MCF 10A (cell line): Measurements from ENCODE around the gene PARD3. TPM values are rescaled to one million over a fixed set of nuclear protein-coding genes. Genes with fewer than 3 reads are reported as not detected.
A peak's percentile ranks its signal among the peaks of the same experiment; 100 is the strongest.

Experiments
- BruUV-seq: library from RNA; stranded (reverse); fragments of 400-500 nt; replicated peaks from 2 replicates; lab custom pipeline; 2021; lab: Mats Ljungman, UMichigan
- CTCF ChIA-PET: fragments of 300-600 bp; sonication (Branson Sonifier 250); formaldehyde crosslinking; extraction: SDS; loops from one replicate; lab custom pipeline; 2021; ENCODE audit warnings: antibody characterized with exemption, inconsistent platforms; lab: Yijun Ruan, JAX
- POLR2A ChIA-PET: fragments of 300-600, 350-650 bp; sonication (Branson Sonifier 250); formaldehyde crosslinking; extraction: SDS; loops from one replicate; lab custom pipeline; 2020; ENCODE audit warnings: antibody characterized with exemption, inconsistent platforms; lab: Yijun Ruan, JAX
- DNase-seq: peaks from one replicate; pipeline ENCODE4 v3.0.0-alpha.2; 2018; ENCODE audit not compliant: unreplicated experiment
- H3K27ac Mint-ChIP-seq: one replicate; pipeline ENCODE4 v1.8.0; 2022; ENCODE audit warnings: mild to moderate bottlenecking, low read depth, mixed read lengths; ENCODE audit not compliant: unreplicated experiment
- H3K27me3 Mint-ChIP-seq: one replicate; pipeline ENCODE4 v1.8.0; 2022; ENCODE audit warnings: mixed read lengths; ENCODE audit not compliant: insufficient read depth, unreplicated experiment
- H3K36me3 Mint-ChIP-seq: one replicate; pipeline ENCODE4 v1.8.0; 2022; ENCODE audit warnings: mild to moderate bottlenecking, moderate library complexity, mixed read lengths; ENCODE audit not compliant: insufficient read depth, unreplicated experiment
- H3K4me1 Mint-ChIP-seq: one replicate; pipeline ENCODE4 v1.8.0; 2022; ENCODE audit warnings: mixed read lengths; ENCODE audit not compliant: insufficient read depth, unreplicated experiment
- H3K4me3 Mint-ChIP-seq: one replicate; pipeline ENCODE4 v1.8.0; 2022; ENCODE audit warnings: mild to moderate bottlenecking, moderate library complexity, mixed read lengths; ENCODE audit not compliant: unreplicated experiment
- H3K9me3 Mint-ChIP-seq: one replicate; pipeline ENCODE4 v1.8.0; 2022; ENCODE audit warnings: mixed read lengths; ENCODE audit not compliant: unreplicated experiment
- intact Hi-C: fragments of 100-400 bp; cut with micrococcal nuclease; formaldehyde crosslinking; loops from 2 replicates; pipeline ENCODE4 v1.14.1; 2022
- total RNA-seq: library from RNA; stranded (reverse); gene quantifications from 2 replicates; pipeline ENCODE4 v1.2.3, GENCODE V29; 2022
- TF ChIP-seq, protein P1 (sequence below): fragments of 200-600 bp; IDR thresholded peaks from one replicate; pipeline ENCODE4 v1.8.0; 2022; ENCODE audit warnings: antibody characterized with exemption, mild to moderate bottlenecking; ENCODE audit not compliant: unreplicated experiment

PARD3 gene
- total RNA-seq, 1 experiment from 2014 or later: 70.0 TPM

DNA sequence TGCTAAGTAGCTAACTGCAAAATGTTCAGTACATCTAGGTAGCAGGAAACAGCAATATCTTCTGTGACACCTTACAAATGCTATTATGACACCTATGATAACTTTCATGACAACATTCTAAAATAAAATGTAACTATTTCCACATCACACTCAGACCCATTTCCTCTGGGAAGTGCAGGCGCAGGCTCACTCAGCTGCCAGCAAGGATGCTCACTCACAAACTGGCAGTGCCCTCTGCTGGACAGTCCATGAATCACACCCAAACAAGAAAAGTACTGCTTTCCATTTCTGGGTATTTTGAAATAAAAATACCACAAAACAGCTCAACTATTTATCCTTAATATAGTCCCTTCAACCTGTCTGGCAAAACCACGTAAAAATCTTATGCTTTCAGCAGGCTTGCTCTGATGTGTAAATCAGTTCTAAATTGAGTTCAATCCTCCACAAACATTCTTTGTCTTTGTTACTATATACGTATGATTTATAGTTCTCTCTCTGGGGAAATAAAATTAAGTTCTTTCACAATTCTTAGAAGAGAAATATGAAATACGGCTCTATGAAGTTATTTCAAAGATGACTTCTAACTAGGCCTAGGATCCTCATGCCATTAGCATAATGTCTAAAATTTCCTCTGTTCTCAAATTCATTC lies 176.6 kb downstream of the PARD3 start:
- BruUV-seq: no TSS peak
- Mint-ChIP-seq H3K27ac (no peak overlapping the region), H3K9me3 (no peaks in the 10 kb centered on the region), H3K27me3 (no peaks in the 10 kb centered on the region), H3K4me1 (peaks cover 49% of the 10 kb centered on the region), H3K4me3 (no peak overlapping the region), H3K36me3 (no peaks in the 10 kb centered on the region)
- ChIA-PET POLR2A (interaction anchor here (0.6 to 1.4 kb wide), 6 partner anchors 266 to 1505 kb away, joined by 3 read pairs; no protein-coding TSS in a partner anchor), CTCF (interaction anchor here (0.5 to 2.8 kb wide), 30 partner anchors 8 to 1629 kb away, joined by 3 to 16 read pairs (median 4); no protein-coding TSS in a partner anchor)
- TF ChIP-seq, protein P1, sequence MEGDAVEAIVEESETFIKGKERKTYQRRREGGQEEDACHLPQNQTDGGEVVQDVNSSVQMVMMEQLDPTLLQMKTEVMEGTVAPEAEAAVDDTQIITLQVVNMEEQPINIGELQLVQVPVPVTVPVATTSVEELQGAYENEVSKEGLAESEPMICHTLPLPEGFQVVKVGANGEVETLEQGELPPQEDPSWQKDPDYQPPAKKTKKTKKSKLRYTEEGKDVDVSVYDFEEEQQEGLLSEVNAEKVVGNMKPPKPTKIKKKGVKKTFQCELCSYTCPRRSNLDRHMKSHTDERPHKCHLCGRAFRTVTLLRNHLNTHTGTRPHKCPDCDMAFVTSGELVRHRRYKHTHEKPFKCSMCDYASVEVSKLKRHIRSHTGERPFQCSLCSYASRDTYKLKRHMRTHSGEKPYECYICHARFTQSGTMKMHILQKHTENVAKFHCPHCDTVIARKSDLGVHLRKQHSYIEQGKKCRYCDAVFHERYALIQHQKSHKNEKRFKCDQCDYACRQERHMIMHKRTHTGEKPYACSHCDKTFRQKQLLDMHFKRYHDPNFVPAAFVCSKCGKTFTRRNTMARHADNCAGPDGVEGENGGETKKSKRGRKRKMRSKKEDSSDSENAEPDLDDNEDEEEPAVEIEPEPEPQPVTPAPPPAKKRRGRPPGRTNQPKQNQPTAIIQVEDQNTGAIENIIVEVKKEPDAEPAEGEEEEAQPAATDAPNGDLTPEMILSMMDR: peak; percentile 94
- DNase-seq: peak; percentile 80
- intact Hi-C loops: loop anchor here (1.0 to 10.0 kb wide), 8 partner anchors 56 to 1446 kb away; no protein-coding TSS in a partner anchor

DNA sequence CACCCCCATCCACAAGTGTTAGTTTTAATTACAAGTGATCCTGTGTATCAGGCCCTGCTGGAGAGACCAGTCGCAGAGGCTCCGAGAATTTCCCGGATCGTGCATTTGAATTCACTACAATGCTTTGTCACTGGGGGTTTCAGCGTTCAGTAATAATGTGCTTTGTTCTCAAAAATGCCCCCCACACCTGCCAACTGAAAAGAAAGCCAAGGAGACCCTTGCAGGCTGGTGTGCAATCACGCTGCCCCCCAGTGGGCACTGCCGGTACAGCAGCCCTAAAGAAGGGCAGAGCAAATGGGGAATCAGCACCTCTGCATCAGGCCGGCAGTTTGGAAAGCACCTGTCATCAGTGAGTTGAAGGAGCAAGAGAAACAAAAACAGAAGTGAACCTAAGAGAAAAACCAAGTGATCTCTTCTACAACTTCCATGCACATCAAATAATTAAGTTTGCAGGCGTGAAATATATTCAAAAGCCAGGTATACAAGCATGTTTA lies 177.6 kb downstream of the PARD3 start:
- H3K9me3 Mint-ChIP-seq: no peaks in the 10 kb centered on the region
- H3K27me3 Mint-ChIP-seq: no peaks in the 10 kb centered on the region
- peak overlapping the region; percentile 2 for H3K27ac Mint-ChIP-seq
- BruUV-seq: no TSS peak
- ChIA-PET POLR2A (interaction anchor here (0.6 to 1.4 kb wide), 2 partner anchors 1306 to 1504 kb away, joined by 3 read pairs; no protein-coding TSS in a partner anchor), CTCF (interaction anchor here (0.5 to 2.8 kb wide), 21 partner anchors 9 to 1627 kb away, joined by 3 to 16 read pairs (median 4); no protein-coding TSS in a partner anchor)
- no peak overlapping the region for H3K4me3 Mint-ChIP-seq
- TF ChIP-seq, protein P1: peak; percentile 98
- intact Hi-C loops: loop anchor here (5.0 to 10.0 kb wide), 4 partner anchors 55 to 483 kb away; no protein-coding TSS in a partner anchor
- no peaks in the 10 kb centered on the region for H3K36me3 Mint-ChIP-seq
- peak; percentile 51 for DNase-seq
- H3K4me1 Mint-ChIP-seq: peaks cover 40% of the 10 kb centered on the region

DNA sequence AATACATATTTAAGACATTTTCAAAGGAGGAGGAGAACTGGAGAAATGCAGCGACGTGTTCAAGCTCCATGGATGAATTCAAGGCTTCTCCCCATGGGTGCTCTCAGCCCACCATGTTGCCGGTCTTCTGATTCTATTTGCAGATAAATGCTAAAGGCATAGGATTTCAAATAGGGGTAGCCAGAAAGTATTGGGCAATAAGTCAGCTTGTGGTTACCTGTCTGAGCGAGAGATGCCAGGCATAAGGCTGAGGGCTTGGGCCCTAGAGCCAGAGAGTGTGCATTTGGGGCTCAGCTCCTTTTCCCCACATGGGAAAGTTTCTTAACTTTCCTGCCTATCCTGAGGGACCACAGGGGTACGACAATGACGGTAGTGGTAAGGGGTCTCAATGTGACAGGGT lies 180.0 kb downstream of the PARD3 start:
- Mint-ChIP-seq H3K4me1 (peaks cover 40% of the 10 kb centered on the region), H3K4me3 (no peak overlapping the region), H3K27ac (no peak overlapping the region), H3K36me3 (no peaks in the 10 kb centered on the region), H3K27me3 (no peaks in the 10 kb centered on the region), H3K9me3 (no peaks in the 10 kb centered on the region)
- DNase-seq: peak; percentile 8
- no TSS peak for BruUV-seq
- intact Hi-C loops: loop anchor here (5.0 to 10.0 kb wide), 4 partner anchors 53 to 480 kb away; no protein-coding TSS in a partner anchor
- TF ChIP-seq, protein P1: no peak
- ChIA-PET CTCF (interaction anchor here (0.6 to 1.0 kb wide), 3 partner anchors 142 to 1307 kb away, joined by 3 read pairs; no protein-coding TSS in a partner anchor), POLR2A (interaction anchor here (0.6 kb wide), 1 partner anchor 456 kb away, joined by 3 read pairs; no protein-coding TSS in a partner anchor)

DNA sequence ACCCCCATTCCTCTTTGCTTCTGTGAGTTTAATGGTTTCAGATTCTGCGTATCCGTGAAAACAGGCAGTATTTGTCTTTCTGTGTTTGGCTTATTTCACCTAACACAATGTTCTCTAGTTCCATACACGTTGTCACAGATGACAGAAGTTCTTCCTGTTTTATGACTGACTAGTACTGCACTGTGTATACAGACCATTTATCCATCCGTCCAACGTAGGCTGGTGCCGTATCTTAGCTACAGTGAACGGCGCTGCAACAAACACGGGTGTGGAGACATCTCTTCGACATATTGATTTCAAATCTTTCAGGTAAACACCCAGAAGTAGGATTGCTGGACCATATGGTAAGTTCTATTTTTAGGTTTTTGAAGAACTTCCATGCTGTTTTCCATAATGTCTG lies 181.7 kb downstream of the PARD3 start:
- DNase-seq: no peak
- ChIA-PET POLR2A (no interaction called here), CTCF (interaction anchor here (1.4 kb wide), 1 partner anchor 1305 kb away, joined by 3 read pairs; no protein-coding TSS in a partner anchor)
- Mint-ChIP-seq H3K4me1 (peaks cover 41% of the 10 kb centered on the region), H3K27me3 (no peaks in the 10 kb centered on the region), H3K36me3 (no peaks in the 10 kb centered on the region), H3K27ac (peak overlapping the region; percentile 50), H3K9me3 (no peaks in the 10 kb centered on the region), H3K4me3 (no peak overlapping the region)
- intact Hi-C loops: loop anchor here (10.0 kb wide), 1 partner anchor 479 kb away; no protein-coding TSS in a partner anchor
- TF ChIP-seq, protein P1: no peak
- BruUV-seq: no TSS peak
